ENCODE data around the gene UTS2.

Gene UTS2

GRCh38 chr1:7862211-7863060, 9.6 kb upstream of the UTS2 start:
- DNase-seq, result no peak

GRCh38 chr1:7861452-7861851, 8.6 kb upstream of the UTS2 start:
- DNase-seq, result no peak

- no peak for DNase-seq
Measured at GRCh38 chr1:7860130-7860529, 7.3 kb upstream of the UTS2 start.

- no peak for DNase-seq
Measured at GRCh38 chr1:7859406-7859805, 6.5 kb upstream of the UTS2 start.

- no peak for DNase-seq
Measured at GRCh38 chr1:7857985-7858384, 5.1 kb upstream of the UTS2 start.

- no peak for DNase-seq
Measured at GRCh38 chr1:7857000-7857399, 4.1 kb upstream of the UTS2 start.

- DNase-seq, result no peak
Measured at GRCh38 chr1:7856345-7856744, 3.5 kb upstream of the UTS2 start.

- DNase-seq, result no peak
Measured at GRCh38 chr1:7853684-7854026, 790 bp upstream of the UTS2 start.

- DNase-seq, result no peak
Measured at GRCh38 chr1:7850786-7851185, 2.1 kb downstream of the UTS2 start.

GRCh38 chr1:7847599-7847998, 5.3 kb downstream of the UTS2 start:
- no peak for DNase-seq

GRCh38 chr1:7846656-7847055, 6.2 kb downstream of the UTS2 start:
- no peak for DNase-seq

GRCh38 chr1:7845761-7846160, 7.1 kb downstream of the UTS2 start:
- no peak for DNase-seq

GRCh38 chr1:7842517-7842916, 10.3 kb downstream of the UTS2 start:
- DNase-seq, result no peak

GRCh38 chr1:7839526-7839925, 13.3 kb downstream of the UTS2 start:
- no peak for DNase-seq

- no peak for DNase-seq
Measured at GRCh38 chr1:7838714-7839113, 14.2 kb downstream of the UTS2 start.

- DNase-seq, result no peak
Measured at GRCh38 chr1:7833035-7833434, 19.8 kb downstream of the UTS2 start.

- DNase-seq, result no peak
Measured at GRCh38 chr1:7831458-7831857, 21.4 kb downstream of the UTS2 start.

GRCh38 chr1:7827126-7827955, 25.5 kb downstream of the UTS2 start:
- DNase-seq, result peak; percentile 31

GRCh38 chr1:7826363-7826762, 26.5 kb downstream of the UTS2 start:
- DNase-seq, result no peak

- DNase-seq, result no peak
Measured at GRCh38 chr1:7824701-7825100, 28.2 kb downstream of the UTS2 start.

GRCh38 chr1:7821282-7821681, 31.6 kb downstream of the UTS2 start:
- DNase-seq, result no peak

GRCh38 chr1:7813677-7814373, 39.0 kb downstream of the UTS2 start:
- DNase-seq, result no peak

GRCh38 chr1:7811476-7811875, 41.4 kb downstream of the UTS2 start:
- no peak for DNase-seq

GRCh38 chr1:7810395-7810794, 42.5 kb downstream of the UTS2 start:
- DNase-seq, result peak; percentile 28

Data from activated CD8-positive, alpha-beta memory T cell treated with anti-CD3 and anti-CD28 coated beads, Interleukin-2, amount 50 U/mL, for 4 hours (primary cell).